HepG2 (cell line): Measurements from ENCODE around the gene CCNYL1. TPM values are rescaled to one million over a fixed set of nuclear protein-coding genes. Genes with fewer than 3 reads are reported as not detected.

Experiments used
- ASH2L ChIP-seq: fragments of 300-600, 200-600 bp; sonication (generic); IDR thresholded peaks from 2 replicates; pipeline ENCODE4 v1.7.0; 2017; ENCODE audit warnings: low read depth, mild to moderate bottlenecking, moderate library complexity, mixed read lengths, low read length; ENCODE audit not compliant: insufficient read length
- LBX2 ChIP-seq: sonication (generic); formaldehyde crosslinking; IDR thresholded peaks from 2 replicates; pipeline ENCODE4 v1.5.0; 2020; ENCODE audit warnings: missing genetic modification reagents, mild to moderate bottlenecking, borderline replicate concordance
- MIER3 ChIP-seq: IDR thresholded peaks from 2 replicates; pipeline ENCODE4 v1.6.1; 2016; ENCODE audit warnings: missing compliant biosample characterization, borderline replicate concordance
- NKX3-1 ChIP-seq: sonication (generic); formaldehyde crosslinking; IDR thresholded peaks from 2 replicates; pipeline ENCODE4 v1.5.0; 2020; ENCODE audit warnings: missing genetic modification reagents
- PCBP1 ChIP-seq: fragments of 200-400 bp; formaldehyde crosslinking; IDR thresholded peaks from 2 replicates; pipeline ENCODE4 v1.6.1; 2017; ENCODE audit warnings: mild to moderate bottlenecking, low read depth, low read length, borderline replicate concordance
- ZMYM3 ChIP-seq: sonication (generic); formaldehyde crosslinking; IDR thresholded peaks from 2 replicates; pipeline ENCODE4 v1.5.1; 2020; ENCODE audit warnings: mild to moderate bottlenecking, missing genetic modification reagents
- ZNF10 ChIP-seq: sonication (generic); formaldehyde crosslinking; IDR thresholded peaks from 2 replicates; pipeline ENCODE4 v1.4.0; 2020; ENCODE audit warnings: mild to moderate bottlenecking, low read depth, missing genetic modification reagents, borderline replicate concordance
- ZNF713 ChIP-seq: sonication (generic); formaldehyde crosslinking; IDR thresholded peaks from 2 replicates; pipeline ENCODE4 v1.4.0; 2020; ENCODE audit warnings: mild to moderate bottlenecking, missing genetic modification reagents
- ZNF788 ChIP-seq: sonication (generic); formaldehyde crosslinking; IDR thresholded peaks from 2 replicates; pipeline ENCODE4 v1.5.0; 2020; ENCODE audit warnings: mild to moderate bottlenecking, missing genetic modification reagents, borderline replicate concordance
- polyA plus RNA-seq, 8 experiments: library from polyadenylated mRNA; depleted of rRNA in 3 of 8; stranded (reverse) in 7 of 8; unstranded in 1 of 8; fragments of >200 nt; fragmentation: Illumina TruSeq in 4 of 8; extraction: Trizol in 4 of 8; gene quantifications; 2 replicates each; pipeline versions ENCODE4 v1.2.1 to v1.2.3, GENCODE V29; 2011 to 2016; ENCODE audit warnings: low read depth in 4 of 8, missing spikeins in 1 of 8, mixed read lengths in 1 of 8; ENCODE audit not compliant: insufficient read depth in 1 of 8
- total RNA-seq, 5 experiments: library from RNA; depleted of rRNA; stranded (reverse); fragments of >200 nt; fragmentation: Illumina TruSeq; extraction: Trizol; gene quantifications; 2 replicates each; pipeline ENCODE4 v1.2.3, GENCODE V29; 2016; ENCODE audit warnings: low read depth in 1 of 5
- TF ChIP-seq, protein P1 (sequence below): sonication (generic); formaldehyde crosslinking; IDR thresholded peaks from 2 replicates; pipeline ENCODE4 v1.9.0; 2021; ENCODE audit warnings: missing genetic modification reagents, mild to moderate bottlenecking, borderline replicate concordance
- TF ChIP-seq, protein P2 (sequence below): sonication (generic); formaldehyde crosslinking; IDR thresholded peaks from 2 replicates; pipeline ENCODE4 v1.4.0; 2020; ENCODE audit warnings: missing genetic modification reagents, borderline replicate concordance
- TF ChIP-seq, protein P3 (sequence below): sonication (generic); formaldehyde crosslinking; IDR thresholded peaks from 2 replicates; pipeline ENCODE4 v1.5.0; 2020; ENCODE audit warnings: mild to moderate bottlenecking, missing genetic modification reagents
- TF ChIP-seq, protein P4 (sequence below): sonication (generic); formaldehyde crosslinking; IDR thresholded peaks from 2 replicates; pipeline ENCODE4 v1.4.0; 2020; ENCODE audit warnings: missing genetic modification reagents
- TF ChIP-seq, protein P5 (sequence below): IDR thresholded peaks from 2 replicates; pipeline ENCODE4 v1.6.1; 2018; ENCODE audit warnings: missing genetic modification reagents
- TF ChIP-seq, protein P6 (sequence below): sonication (generic); formaldehyde crosslinking; IDR thresholded peaks from 2 replicates; pipeline ENCODE4 v1.8.0; 2022; ENCODE audit warnings: missing genetic modification reagents, mild to moderate bottlenecking, inconsistent platforms, borderline replicate concordance

Gene CCNYL1
- total and polyA plus RNA-seq, 2 of the 13 experiments (the other 11 are each of a cell fraction or from before 2014, with no cell fraction given): 12.5 to 16.2 TPM

- TF ChIP-seq NKX3-1 (no peak), ASH2L (peak; percentile 52), MIER3 (CRISPR knock-in tag) (no peak; the same call in 1 of the 2 replicates), ZNF10 (CRISPR knock-in tag) (no peak), ZMYM3 (CRISPR knock-in tag) (peak; percentile 72; the same call in 1 of the 2 replicates), PCBP1 (no peak), ZNF788 (CRISPR knock-in tag) (peak; percentile 67; the same call in 1 of the 2 replicates), LBX2 (no peak), ZNF713 (CRISPR knock-in tag) (no peak)
- TF ChIP-seq, protein P1, sequence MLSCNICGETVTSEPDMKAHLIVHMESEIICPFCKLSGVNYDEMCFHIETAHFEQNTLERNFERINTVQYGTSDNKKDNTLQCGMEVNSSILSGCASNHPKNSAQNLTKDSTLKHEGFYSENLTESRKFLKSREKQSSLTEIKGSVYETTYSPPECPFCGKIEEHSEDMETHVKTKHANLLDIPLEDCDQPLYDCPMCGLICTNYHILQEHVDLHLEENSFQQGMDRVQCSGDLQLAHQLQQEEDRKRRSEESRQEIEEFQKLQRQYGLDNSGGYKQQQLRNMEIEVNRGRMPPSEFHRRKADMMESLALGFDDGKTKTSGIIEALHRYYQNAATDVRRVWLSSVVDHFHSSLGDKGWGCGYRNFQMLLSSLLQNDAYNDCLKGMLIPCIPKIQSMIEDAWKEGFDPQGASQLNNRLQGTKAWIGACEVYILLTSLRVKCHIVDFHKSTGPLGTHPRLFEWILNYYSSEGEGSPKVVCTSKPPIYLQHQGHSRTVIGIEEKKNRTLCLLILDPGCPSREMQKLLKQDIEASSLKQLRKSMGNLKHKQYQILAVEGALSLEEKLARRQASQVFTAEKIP (CRISPR knock-in tag): no peak
- TF ChIP-seq, protein P2, sequence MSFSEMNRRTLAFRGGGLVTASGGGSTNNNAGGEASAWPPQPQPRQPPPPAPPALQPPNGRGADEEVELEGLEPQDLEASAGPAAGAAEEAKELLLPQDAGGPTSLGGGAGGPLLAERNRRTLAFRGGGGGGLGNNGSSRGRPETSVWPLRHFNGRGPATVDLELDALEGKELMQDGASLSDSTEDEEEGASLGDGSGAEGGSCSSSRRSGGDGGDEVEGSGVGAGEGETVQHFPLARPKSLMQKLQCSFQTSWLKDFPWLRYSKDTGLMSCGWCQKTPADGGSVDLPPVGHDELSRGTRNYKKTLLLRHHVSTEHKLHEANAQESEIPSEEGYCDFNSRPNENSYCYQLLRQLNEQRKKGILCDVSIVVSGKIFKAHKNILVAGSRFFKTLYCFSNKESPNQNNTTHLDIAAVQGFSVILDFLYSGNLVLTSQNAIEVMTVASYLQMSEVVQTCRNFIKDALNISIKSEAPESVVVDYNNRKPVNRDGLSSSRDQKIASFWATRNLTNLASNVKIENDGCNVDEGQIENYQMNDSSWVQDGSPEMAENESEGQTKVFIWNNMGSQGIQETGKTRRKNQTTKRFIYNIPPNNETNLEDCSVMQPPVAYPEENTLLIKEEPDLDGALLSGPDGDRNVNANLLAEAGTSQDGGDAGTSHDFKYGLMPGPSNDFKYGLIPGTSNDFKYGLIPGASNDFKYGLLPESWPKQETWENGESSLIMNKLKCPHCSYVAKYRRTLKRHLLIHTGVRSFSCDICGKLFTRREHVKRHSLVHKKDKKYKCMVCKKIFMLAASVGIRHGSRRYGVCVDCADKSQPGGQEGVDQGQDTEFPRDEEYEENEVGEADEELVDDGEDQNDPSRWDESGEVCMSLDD (CRISPR knock-in tag): no peak
- TF ChIP-seq, protein P3, sequence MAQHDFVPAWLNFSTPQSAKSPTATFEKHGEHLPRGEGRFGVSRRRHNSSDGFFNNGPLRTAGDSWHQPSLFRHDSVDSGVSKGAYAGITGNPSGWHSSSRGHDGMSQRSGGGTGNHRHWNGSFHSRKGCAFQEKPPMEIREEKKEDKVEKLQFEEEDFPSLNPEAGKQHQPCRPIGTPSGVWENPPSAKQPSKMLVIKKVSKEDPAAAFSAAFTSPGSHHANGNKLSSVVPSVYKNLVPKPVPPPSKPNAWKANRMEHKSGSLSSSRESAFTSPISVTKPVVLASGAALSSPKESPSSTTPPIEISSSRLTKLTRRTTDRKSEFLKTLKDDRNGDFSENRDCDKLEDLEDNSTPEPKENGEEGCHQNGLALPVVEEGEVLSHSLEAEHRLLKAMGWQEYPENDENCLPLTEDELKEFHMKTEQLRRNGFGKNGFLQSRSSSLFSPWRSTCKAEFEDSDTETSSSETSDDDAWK: no peak
- TF ChIP-seq, protein P4, sequence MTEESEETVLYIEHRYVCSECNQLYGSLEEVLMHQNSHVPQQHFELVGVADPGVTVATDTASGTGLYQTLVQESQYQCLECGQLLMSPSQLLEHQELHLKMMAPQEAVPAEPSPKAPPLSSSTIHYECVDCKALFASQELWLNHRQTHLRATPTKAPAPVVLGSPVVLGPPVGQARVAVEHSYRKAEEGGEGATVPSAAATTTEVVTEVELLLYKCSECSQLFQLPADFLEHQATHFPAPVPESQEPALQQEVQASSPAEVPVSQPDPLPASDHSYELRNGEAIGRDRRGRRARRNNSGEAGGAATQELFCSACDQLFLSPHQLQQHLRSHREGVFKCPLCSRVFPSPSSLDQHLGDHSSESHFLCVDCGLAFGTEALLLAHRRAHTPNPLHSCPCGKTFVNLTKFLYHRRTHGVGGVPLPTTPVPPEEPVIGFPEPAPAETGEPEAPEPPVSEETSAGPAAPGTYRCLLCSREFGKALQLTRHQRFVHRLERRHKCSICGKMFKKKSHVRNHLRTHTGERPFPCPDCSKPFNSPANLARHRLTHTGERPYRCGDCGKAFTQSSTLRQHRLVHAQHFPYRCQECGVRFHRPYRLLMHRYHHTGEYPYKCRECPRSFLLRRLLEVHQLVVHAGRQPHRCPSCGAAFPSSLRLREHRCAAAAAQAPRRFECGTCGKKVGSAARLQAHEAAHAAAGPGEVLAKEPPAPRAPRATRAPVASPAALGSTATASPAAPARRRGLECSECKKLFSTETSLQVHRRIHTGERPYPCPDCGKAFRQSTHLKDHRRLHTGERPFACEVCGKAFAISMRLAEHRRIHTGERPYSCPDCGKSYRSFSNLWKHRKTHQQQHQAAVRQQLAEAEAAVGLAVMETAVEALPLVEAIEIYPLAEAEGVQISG (CRISPR knock-in tag): 0 out of 2 replicates have a peak, but pooled peaks have one; percentile 45
- TF ChIP-seq, protein P5, sequence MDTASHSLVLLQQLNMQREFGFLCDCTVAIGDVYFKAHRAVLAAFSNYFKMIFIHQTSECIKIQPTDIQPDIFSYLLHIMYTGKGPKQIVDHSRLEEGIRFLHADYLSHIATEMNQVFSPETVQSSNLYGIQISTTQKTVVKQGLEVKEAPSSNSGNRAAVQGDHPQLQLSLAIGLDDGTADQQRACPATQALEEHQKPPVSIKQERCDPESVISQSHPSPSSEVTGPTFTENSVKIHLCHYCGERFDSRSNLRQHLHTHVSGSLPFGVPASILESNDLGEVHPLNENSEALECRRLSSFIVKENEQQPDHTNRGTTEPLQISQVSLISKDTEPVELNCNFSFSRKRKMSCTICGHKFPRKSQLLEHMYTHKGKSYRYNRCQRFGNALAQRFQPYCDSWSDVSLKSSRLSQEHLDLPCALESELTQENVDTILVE (CRISPR knock-in tag): peak; percentile 62; the same call in 1 of the 2 replicates
- TF ChIP-seq, protein P6, sequence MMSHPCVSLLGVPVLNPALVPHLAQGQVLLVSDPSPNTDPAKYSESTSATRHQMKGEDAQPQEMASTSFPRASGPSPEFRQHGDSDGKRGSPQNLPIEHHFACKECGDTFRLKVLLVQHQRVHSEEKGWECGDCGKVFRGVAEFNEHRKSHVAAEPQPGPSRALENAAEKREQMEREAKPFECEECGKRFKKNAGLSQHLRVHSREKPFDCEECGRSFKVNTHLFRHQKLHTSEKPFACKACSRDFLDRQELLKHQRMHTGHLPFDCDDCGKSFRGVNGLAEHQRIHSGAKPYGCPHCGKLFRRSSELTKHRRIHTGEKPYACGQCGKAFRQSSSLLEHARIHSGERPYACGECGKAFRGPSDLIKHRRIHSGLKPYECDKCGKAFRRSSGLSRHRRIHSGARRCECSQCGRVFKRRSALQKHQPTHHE (CRISPR knock-in tag): 0 out of 2 replicates have a peak, but pooled peaks have one; percentile 21
Observed at GRCh38 chr2:207782238-207783030, 71.0 kb downstream of the CCNYL1 start (continued).
